Mesodermal cell (in vitro differentiated cells): ENCODE measurements around the gene TCERG1. TPM values are rescaled to one million over a fixed set of nuclear protein-coding genes. Genes with fewer than 3 reads are reported as not detected.

Source experiments
- H3K27ac ChIP-seq: 2 replicates; pipeline ENCODE4 v1.7.0; 2013; ENCODE audit warnings: mild to moderate bottlenecking, low read depth, low read length, moderate library complexity; ENCODE audit not compliant: severe bottlenecking
- H3K36me3 ChIP-seq: 2 replicates; pipeline ENCODE4 v1.7.1; 2013; ENCODE audit warnings: mild to moderate bottlenecking, low read length, moderate library complexity; ENCODE audit not compliant: control insufficient read depth, insufficient read depth
- H3K4me1 ChIP-seq: one replicate; pipeline ENCODE4 v1.7.1; 2013; ENCODE audit warnings: mild to moderate bottlenecking, low read length; ENCODE audit not compliant: insufficient read depth, control insufficient read depth, poor library complexity, severe bottlenecking
- H3K4me3 ChIP-seq: 2 replicates; pipeline ENCODE4 v1.7.0; 2013; ENCODE audit warnings: low read length, control low read depth, mild to moderate bottlenecking; ENCODE audit not compliant: insufficient read depth, poor library complexity, severe bottlenecking; ENCODE audit errors: extremely low read depth
- H3K9me3 ChIP-seq: 2 replicates; pipeline ENCODE4 v1.7.1; 2013; ENCODE audit warnings: mild to moderate bottlenecking, low read length, moderate library complexity; ENCODE audit not compliant: control insufficient read depth
- WGBS, 2 experiments: methylation state at CpG; one replicate each; pipeline ENCODE4 v1.1.5; 2013; ENCODE audit warnings: missing lambda C conversion rate in 2 of 2; ENCODE audit not compliant: insufficient coverage in 2 of 2; 5-methylcytosine and 5-hydroxymethylcytosine counted together
- polyA plus RNA-seq, 2 experiments: library from polyadenylated mRNA; stranded (reverse); fragments of 50-300 nt; gene quantifications; one replicate each; pipeline ENCODE4 v1.2.3, GENCODE V29; 2013

The TCERG1 gene
- 72.3 TPM for polyA plus RNA-seq (2013, experiment 1 of 2)
- polyA plus RNA-seq (2013, experiment 2 of 2), result 74.4 TPM

DNA sequence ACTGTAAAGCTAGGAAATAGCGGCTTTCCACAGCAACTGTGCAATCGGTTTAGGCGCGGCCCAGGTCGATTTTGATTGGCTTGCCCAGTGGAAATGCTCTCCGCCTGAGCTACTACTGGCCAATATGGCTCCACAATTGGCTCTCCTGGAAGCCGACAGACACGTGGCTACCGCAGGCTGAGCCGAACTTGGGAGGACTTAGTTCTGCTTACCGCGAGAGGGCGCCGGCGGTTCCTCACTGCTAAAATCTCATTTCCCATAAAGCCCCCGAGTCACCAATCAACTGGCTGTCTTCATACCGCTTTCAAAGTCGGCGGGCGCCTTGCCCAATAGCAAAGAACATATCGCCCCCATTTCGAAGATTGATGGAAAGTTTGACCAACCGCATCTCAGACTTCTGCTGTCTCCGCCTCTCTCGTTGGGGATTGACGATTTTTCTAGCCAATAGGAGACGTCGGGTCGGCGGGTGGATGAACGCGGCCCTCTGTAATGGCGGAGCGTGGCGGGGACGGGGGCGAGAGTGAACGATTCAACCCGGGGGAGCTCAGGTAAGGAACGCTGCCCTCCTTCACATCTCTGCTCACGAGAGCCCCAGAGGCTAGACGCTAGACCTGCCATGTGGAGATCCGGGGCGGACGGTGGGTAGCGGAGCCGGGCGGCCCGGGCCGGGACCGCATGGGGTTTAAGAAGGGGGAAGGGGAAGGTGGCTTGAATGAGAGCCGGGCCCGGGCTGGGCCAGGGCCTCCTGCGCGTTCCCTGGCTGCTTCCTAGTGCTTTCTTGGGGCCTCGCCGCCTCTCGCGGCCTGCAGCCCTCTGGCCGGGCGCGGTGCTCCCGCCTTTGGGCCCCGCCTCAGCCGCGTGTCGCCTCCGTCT is at the start of gene TCERG1:
Gene TCERG1 (plus strand): TSS at position 473 of the 873 bp plus-strand sequence. CDS start 17 bp downstream, at position 490.
- 0% methylated on average over 51 to 61 of the region's 68 CpGs for WGBS, 2 experiments
- Histone ChIP-seq H3K27ac (peak within 1 kb of the TSS; percentile 95), H3K36me3 (peaks cover 3% of the 10 kb centered on the region), H3K4me1 (peaks cover 7% of the 10 kb centered on the region), H3K9me3 (no peaks in the 10 kb centered on the region), H3K4me3 (peak within 1 kb of the TSS; percentile 99)

DNA sequence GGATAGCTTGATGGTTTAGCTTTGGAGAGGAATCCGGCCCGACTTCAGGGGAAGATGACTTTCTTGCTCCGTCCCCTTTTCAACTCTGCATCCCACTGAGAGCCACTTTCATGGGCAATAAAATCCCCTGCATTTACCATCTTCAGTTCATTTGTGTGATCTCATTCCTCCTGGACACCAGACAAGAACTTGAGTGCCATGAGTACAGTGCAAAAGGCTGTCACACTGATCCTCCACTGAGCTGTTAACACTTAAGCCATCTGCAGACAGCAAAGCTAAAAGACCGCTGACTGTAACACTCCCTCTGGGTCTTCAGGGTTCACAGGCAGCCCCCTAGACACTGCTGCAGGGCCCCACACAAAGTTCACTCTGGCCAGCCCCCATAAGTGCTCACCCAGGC is 48.3 kb upstream of the TCERG1 start:
- Histone ChIP-seq H3K4me3 (no peak overlapping the region), H3K9me3 (no peaks in the 10 kb centered on the region), H3K27ac (no peak overlapping the region), H3K36me3 (no peaks in the 10 kb centered on the region), H3K4me1 (no peaks in the 10 kb centered on the region)
- 79 to 100% methylated on average over 1 to 4 of the region's 4 CpGs for WGBS, 2 experiments

GRCh38 chr5:146399481-146399880 is 47.7 kb upstream of the TCERG1 start:
- Histone ChIP-seq H3K27ac (no peak overlapping the region), H3K9me3 (no peaks in the 10 kb centered on the region), H3K4me3 (no peak overlapping the region), H3K4me1 (no peaks in the 10 kb centered on the region), H3K36me3 (no peaks in the 10 kb centered on the region)
- 100% methylated on average over 1 of the region's 1 CpG; no CpG with 5 or more reads in 1 of the 2 experiments for WGBS, 2 experiments

DNA sequence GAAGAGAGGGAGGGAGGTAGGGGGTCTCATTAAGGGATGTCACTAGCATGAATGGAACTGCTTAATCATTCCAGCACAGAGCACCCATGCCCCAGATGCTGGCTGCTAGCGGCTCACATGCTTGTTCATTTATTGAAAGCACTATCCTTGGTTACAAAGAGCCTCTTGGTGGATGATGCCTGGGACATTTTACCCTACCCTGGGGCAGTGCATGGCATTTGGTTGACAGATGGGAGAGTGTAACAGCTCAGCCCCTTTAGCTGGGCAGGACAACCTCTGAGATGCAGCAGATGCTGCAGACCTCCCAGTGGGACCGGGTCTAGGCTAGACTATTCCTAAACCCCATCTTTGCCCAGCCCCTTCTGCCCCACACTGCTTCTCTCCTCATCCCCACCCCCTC is 46.9 kb upstream of the TCERG1 start:
- Histone ChIP-seq H3K4me1 (no peaks in the 10 kb centered on the region), H3K36me3 (no peaks in the 10 kb centered on the region), H3K4me3 (no peak overlapping the region), H3K9me3 (no peaks in the 10 kb centered on the region), H3K27ac (no peak overlapping the region)
- 96% methylated on average over 2 of the region's 2 CpGs; no CpG with 5 or more reads in 1 of the 2 experiments for WGBS, 2 experiments

GRCh38 chr5:146401021-146401420 is 46.1 kb upstream of the TCERG1 start:
- Histone ChIP-seq H3K36me3 (no peaks in the 10 kb centered on the region), H3K27ac (no peak overlapping the region), H3K9me3 (no peaks in the 10 kb centered on the region), H3K4me1 (no peaks in the 10 kb centered on the region), H3K4me3 (no peak overlapping the region)
- WGBS, 2 experiments, result 77 to 85% methylated on average over 6 to 8 of the region's 9 CpGs

DNA sequence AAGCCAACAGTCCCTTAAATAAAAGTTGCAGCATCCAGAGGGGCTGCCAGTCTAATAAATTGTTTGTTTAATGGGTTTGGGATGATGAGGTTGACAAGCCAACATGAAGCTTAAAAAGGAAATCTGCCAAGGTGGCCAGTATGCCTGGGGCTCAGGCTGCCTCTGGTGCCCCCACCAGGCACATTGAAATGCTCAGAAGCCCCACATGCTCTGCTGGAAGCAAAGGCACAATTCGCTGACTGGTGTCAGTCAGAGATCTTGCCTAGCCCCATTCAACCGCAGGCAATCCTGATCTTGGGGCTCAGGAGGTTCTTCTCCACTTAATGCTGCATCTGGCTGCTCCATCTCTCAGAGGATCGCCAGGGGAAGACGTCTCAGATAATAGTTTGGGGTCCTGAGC is 44.2 kb upstream of the TCERG1 start:
- no peaks in the 10 kb centered on the region for H3K4me1 ChIP-seq
- no peaks in the 10 kb centered on the region for H3K9me3 ChIP-seq
- WGBS, 2 experiments, result 80 to 87% methylated on average over 2 to 4 of the region's 4 CpGs
- H3K36me3 ChIP-seq, result no peaks in the 10 kb centered on the region
- H3K4me3 ChIP-seq, result no peak overlapping the region
- no peak overlapping the region for H3K27ac ChIP-seq

- Histone ChIP-seq H3K9me3 (no peaks in the 10 kb centered on the region), H3K27ac (no peak overlapping the region), H3K4me1 (no peaks in the 10 kb centered on the region), H3K36me3 (no peaks in the 10 kb centered on the region), H3K4me3 (no peak overlapping the region)
- WGBS, 2 experiments, result 56 to 69% methylated on average over 3 to 5 of the region's 11 CpGs
These were observed 38.0 kb upstream of the TCERG1 start for GRCh38 chr5:146409054-146409671.

- H3K4me1 ChIP-seq, result no peaks in the 10 kb centered on the region
- H3K4me3 ChIP-seq, result no peak overlapping the region
- no peak overlapping the region for H3K27ac ChIP-seq
- H3K36me3 ChIP-seq, result no peaks in the 10 kb centered on the region
- H3K9me3 ChIP-seq, result no peaks in the 10 kb centered on the region
- 88 to 93% methylated on average over 1 to 2 of the region's 2 CpGs for WGBS, 2 experiments
These were observed 36.9 kb upstream of the TCERG1 start for GRCh38 chr5:146410272-146410671.

DNA sequence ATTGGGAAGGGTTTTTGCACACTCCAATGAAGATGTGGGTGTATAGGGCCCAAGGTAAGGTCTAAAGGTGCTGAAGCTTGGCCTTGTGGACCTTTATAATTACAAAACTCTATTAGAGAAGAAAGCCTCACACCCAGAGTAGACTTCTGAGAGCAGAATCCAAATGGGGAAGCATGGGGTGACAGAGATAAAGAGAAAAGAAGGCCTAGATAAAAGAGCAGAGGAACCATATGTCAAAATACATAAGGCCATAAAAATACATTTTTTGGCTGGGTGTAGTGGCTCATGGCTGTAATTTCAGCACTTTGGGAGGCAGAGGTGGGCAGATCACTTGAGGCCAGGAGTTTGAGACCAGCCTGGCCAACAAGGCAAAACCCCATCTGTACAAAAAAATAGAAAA is 27.4 kb upstream of the TCERG1 start:
- H3K4me3 ChIP-seq, result no peak overlapping the region
- H3K36me3 ChIP-seq, result no peaks in the 10 kb centered on the region
- no peaks in the 10 kb centered on the region for H3K4me1 ChIP-seq
- H3K9me3 ChIP-seq, result no peaks in the 10 kb centered on the region
- H3K27ac ChIP-seq, result no peak overlapping the region

DNA sequence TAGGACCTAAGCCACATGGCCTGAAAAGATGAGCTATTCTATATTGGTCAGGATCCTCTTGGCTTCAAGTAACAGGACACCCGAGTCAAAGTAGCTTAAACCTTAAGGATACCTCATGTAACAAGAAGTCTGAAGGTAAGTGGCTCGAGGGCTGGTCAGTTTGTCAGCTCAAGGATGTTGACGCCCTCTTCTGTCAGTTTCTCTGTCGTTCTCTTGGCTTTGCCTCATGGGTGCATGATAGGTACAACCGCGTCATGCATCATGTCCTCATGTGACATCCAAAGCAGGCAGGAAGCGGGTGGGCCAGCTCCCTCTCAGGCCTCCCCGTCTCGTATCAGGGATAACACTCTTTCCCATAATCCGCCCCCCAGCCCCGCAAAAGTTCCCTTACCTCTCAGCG is 22.1 kb upstream of the TCERG1 start:
- 65 to 67% methylated on average over 7 to 9 of the region's 12 CpGs for WGBS, 2 experiments
- no peaks in the 10 kb centered on the region for H3K36me3 ChIP-seq
- H3K9me3 ChIP-seq, result no peaks in the 10 kb centered on the region
- no peak overlapping the region for H3K27ac ChIP-seq
- no peak overlapping the region for H3K4me3 ChIP-seq
- H3K4me1 ChIP-seq, result no peaks in the 10 kb centered on the region

DNA sequence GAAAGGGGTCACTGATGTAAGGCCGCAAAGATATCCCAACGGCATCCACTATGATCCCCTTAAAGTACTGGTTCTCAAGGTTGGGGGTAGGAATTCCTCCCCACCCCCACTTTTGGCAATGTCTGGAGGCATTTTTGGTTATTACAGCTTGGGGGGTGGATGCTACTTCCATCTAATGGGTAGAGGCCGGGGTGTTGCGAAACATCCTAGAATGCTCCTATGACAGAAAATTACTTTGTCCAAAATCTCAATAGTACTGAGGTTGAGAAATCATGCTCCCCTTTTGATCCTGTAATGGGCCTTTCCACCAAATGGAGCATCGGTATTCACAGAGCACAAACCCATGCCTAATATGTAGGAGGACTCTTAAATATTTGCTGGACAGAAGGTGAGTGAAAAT is 20.8 kb upstream of the TCERG1 start:
- no peak overlapping the region for H3K27ac ChIP-seq
- WGBS, 2 experiments, result 80 to 90% methylated on average over 1 to 2 of the region's 5 CpGs

More for the DNA sequence above, 20.8 kb upstream of the TCERG1 start:
- H3K36me3 ChIP-seq, result no peaks in the 10 kb centered on the region
- no peaks in the 10 kb centered on the region for H3K9me3 ChIP-seq
- no peak overlapping the region for H3K4me3 ChIP-seq
- H3K4me1 ChIP-seq, result no peaks in the 10 kb centered on the region
